ENCODE results near the gene TECPR2. TPM values are rescaled to one million over a fixed set of nuclear protein-coding genes. Genes with fewer than 3 reads are reported as not detected.

TECPR2 gene
- total and polyA plus RNA-seq, 2 of the 13 experiments (the other 11 are each of a cell fraction or from before 2014, with no cell fraction given): 3.5 to 5.7 TPM

DNA sequence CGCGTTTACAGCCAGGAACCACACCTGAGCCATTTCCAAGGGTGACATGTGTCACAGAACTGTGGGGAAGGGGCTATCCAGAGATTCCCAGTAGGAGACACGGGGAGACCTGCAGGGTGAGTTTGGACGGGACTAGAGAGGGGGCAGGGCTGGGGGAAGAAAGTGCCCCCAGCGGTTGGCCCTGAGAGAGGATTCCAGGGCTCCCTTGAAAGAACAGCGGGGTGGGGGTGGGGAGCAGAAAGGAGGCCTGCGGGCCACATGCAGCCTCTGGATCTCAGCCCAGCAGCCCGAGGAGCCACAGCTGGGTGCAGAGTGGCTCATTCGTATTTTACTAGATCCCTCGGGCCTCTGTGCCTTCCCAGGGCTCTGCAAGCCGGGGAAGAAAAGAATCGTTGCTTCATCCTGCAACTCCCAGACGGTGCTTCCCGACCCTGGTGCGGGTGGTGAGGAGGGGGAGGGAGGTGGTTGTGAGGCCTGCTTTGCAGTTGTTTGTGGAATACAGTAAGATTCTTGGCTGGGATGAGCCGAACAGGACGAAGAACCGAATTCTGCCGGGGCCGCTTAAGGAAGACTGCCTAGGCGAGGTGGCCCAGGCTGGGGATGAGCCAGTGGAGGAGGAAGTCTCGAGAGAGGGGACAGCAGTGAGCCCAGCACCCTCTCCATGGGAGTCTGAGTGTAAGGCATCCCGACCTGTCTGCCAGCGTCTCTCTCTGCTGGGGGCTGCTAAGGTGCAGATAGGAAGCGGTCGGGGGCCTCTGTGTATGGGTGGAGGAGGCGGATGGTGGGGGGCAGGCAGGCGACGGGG is 182.9 kb downstream of the TECPR2 start (continued):
- TF ChIP-seq, protein P1, sequence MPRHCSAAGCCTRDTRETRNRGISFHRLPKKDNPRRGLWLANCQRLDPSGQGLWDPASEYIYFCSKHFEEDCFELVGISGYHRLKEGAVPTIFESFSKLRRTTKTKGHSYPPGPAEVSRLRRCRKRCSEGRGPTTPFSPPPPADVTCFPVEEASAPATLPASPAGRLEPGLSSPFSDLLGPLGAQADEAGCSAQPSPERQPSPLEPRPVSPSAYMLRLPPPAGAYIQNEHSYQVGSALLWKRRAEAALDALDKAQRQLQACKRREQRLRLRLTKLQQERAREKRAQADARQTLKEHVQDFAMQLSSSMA (CRISPR knock-in tag; IDR thresholded peaks at IDR 0.05): 0 out of 2 replicates have a peak, but pooled peaks have one; percentile 26
- peak; percentile 98 for TF ChIP-seq ZNF850 (CRISPR knock-in tag; conservative IDR thresholded peaks at IDR 0.05)
- 0 out of 2 replicates have a peak, but pooled peaks have one; percentile 10 for TF ChIP-seq ZNF136 (CRISPR knock-in tag; IDR thresholded peaks at IDR 0.05; ENCODE audit: low read depth)
- no peak for TF ChIP-seq FOXO1 (CRISPR knock-in tag; IDR thresholded peaks at IDR 0.05)
- TF ChIP-seq SNAI1 (CRISPR knock-in tag; IDR thresholded peaks at IDR 0.05; ENCODE audit: borderline replicate concordance): peak; percentile 78; the same call in 1 of the 2 replicates
- TF ChIP-seq ZSCAN12 (CRISPR knock-in tag; IDR thresholded peaks at IDR 0.05): 0 out of 2 replicates have a peak, but pooled peaks have one; percentile 31
- no peak for TF ChIP-seq POGZ (CRISPR knock-in tag; IDR thresholded peaks at IDR 0.05)
- no peak for TF ChIP-seq SOX13 (IDR thresholded peaks at IDR 0.05)
- TF ChIP-seq SOX13 (CRISPR knock-in tag; conservative IDR thresholded peaks at IDR 0.05 in 1 of 2, IDR thresholded peaks at IDR 0.05 in 1 of 2): peak in 1 of 2 experiments; percentile 38; a peak in 1 of 4 replicates
- no peak for TF ChIP-seq ATF5 (CRISPR knock-in tag; IDR thresholded peaks at IDR 0.05; ENCODE audit: low read depth)
- peak; percentile 73 for TF ChIP-seq ZNF263 (CRISPR knock-in tag; IDR thresholded peaks at IDR 0.05)
- TF ChIP-seq, protein P2, sequence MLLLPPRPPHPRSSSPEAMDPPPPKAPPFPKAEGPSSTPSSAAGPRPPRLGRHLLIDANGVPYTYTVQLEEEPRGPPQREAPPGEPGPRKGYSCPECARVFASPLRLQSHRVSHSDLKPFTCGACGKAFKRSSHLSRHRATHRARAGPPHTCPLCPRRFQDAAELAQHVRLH (CRISPR knock-in tag; IDR thresholded peaks at IDR 0.05; ENCODE audit: borderline replicate concordance, low read depth): peak; percentile 34; the same call in 1 of the 2 replicates
- TF ChIP-seq FOXC1 (CRISPR knock-in tag; IDR thresholded peaks at IDR 0.05; ENCODE audit: borderline replicate concordance): peak; percentile 30; the same call in 1 of the 2 replicates
- 0 out of 2 replicates have a peak, but pooled peaks have one; percentile 13 for TF ChIP-seq BRD4 (CRISPR knock-in tag; IDR thresholded peaks at IDR 0.05)
- TF ChIP-seq, protein P3, sequence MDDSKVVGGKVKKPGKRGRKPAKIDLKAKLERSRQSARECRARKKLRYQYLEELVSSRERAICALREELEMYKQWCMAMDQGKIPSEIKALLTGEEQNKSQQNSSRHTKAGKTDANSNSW (CRISPR knock-in tag; IDR thresholded peaks at IDR 0.05; ENCODE audit: borderline replicate concordance): 0 out of 2 replicates have a peak, but pooled peaks have one; percentile 8
- TF ChIP-seq, protein P4, sequence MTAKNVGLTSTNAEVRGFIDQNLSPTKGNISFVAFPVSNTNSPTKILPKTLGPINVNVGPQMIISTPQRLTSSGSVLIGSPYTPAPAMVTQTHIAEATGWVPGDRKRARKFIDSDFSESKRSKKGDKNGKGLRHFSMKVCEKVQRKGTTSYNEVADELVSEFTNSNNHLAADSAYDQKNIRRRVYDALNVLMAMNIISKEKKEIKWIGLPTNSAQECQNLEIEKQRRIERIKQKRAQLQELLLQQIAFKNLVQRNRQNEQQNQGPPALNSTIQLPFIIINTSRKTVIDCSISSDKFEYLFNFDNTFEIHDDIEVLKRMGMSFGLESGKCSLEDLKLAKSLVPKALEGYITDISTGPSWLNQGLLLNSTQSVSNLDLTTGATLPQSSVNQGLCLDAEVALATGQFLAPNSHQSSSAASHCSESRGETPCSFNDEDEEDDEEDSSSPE (CRISPR knock-in tag; IDR thresholded peaks at IDR 0.05): no peak
- no peak for TF ChIP-seq ZNF713 (CRISPR knock-in tag; IDR thresholded peaks at IDR 0.05)
- TF ChIP-seq ZSCAN9 (CRISPR knock-in tag; IDR thresholded peaks at IDR 0.05; ENCODE audit: borderline replicate concordance): 0 out of 2 replicates have a peak, but pooled peaks have one; percentile 37
- TF ChIP-seq, protein P5, sequence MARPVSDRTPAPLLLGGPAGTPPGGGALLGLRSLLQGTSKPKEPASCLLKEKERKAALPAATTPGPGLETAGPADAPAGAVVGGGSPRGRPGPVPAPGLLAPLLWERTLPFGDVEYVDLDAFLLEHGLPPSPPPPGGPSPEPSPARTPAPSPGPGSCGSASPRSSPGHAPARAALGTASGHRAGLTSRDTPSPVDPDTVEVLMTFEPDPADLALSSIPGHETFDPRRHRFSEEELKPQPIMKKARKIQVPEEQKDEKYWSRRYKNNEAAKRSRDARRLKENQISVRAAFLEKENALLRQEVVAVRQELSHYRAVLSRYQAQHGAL (CRISPR knock-in tag; IDR thresholded peaks at IDR 0.05; ENCODE audit: not compliant biosample characterization): no peak
- no peak; the same call in 1 of the 2 replicates for TF ChIP-seq KLF11 (CRISPR knock-in tag; IDR thresholded peaks at IDR 0.05)
- 0 out of 2 replicates have a peak, but pooled peaks have one; percentile 63 for TF ChIP-seq NFATC3 (CRISPR knock-in tag; IDR thresholded peaks at IDR 0.05)
- TF ChIP-seq MAZ (IDR thresholded peaks at IDR 0.05; ENCODE audit: borderline replicate concordance, low read depth, low read length): peak; percentile 54; the same call in 1 of the 2 replicates
- no peak for TF ChIP-seq MAZ (CRISPR knock-in tag; IDR thresholded peaks at IDR 0.05; ENCODE audit: low read depth)
- no peak for TF ChIP-seq MTA3 (CRISPR knock-in tag; IDR thresholded peaks at IDR 0.05)
- no peak for TF ChIP-seq SRSF9 (IDR thresholded peaks at IDR 0.05; ENCODE audit: borderline replicate concordance, insufficient read depth, low read depth, low read length, poor library complexity, severe bottlenecking)
